SU-DHL-6 (cell line): ENCODE data around the gene REN.

Experiments used
- H2AFZ ChIP-seq: fragments of 200-600 bp; sonication (generic); 2 replicates; pipeline ENCODE4 v1.6.1; 2014; ENCODE audit warnings: low read depth, mild to moderate bottlenecking, moderate library complexity, mixed read lengths, antibody characterized with exemption, low read length; ENCODE audit not compliant: severe bottlenecking
- H3F3A ChIP-seq: fragments of 200-600 bp; shearing (Covaris generic); 2 replicates; pipeline ENCODE4 v1.6.0; 2016; ENCODE audit warnings: antibody characterized with exemption, mild to moderate bottlenecking; ENCODE audit not compliant: insufficient read depth
- H3K27ac ChIP-seq: fragments of 200-600 bp; sonication (generic); 2 replicates; pipeline ENCODE4 v1.5.1; 2016; ENCODE audit warnings: low read depth, mild to moderate bottlenecking, low read length, moderate library complexity, mixed read lengths
- H3K27me3 ChIP-seq: fragments of 200-600 bp; sonication (generic), shearing (Covaris generic); 2 replicates; pipeline ENCODE4 v1.6.0; 2014; ENCODE audit warnings: mild to moderate bottlenecking, low read length
- H3K36me3 ChIP-seq: fragments of 200-600 bp; sonication (generic); 2 replicates; pipeline ENCODE4 v1.6.1; 2014; ENCODE audit warnings: mild to moderate bottlenecking, low read length, mixed read lengths
- H3K4me2 ChIP-seq: fragments of 300-600, 200-600 bp; shearing (Covaris generic), sonication (generic); 2 replicates; pipeline ENCODE4 v1.6.0; 2014; ENCODE audit warnings: low read length, low read depth, mild to moderate bottlenecking; ENCODE audit not compliant: poor library complexity, severe bottlenecking
- H3K4me3 ChIP-seq: fragments of 200-600 bp; sonication (generic); 2 replicates; pipeline ENCODE4 v1.5.1; 2014; ENCODE audit warnings: antibody characterized with exemption, low read length, mild to moderate bottlenecking, mixed read lengths; ENCODE audit not compliant: insufficient read depth, poor library complexity, severe bottlenecking
- H3K79me2 ChIP-seq: fragments of 200-600 bp; sonication (generic); 2 replicates; pipeline ENCODE4 v1.6.1; 2014; ENCODE audit warnings: mild to moderate bottlenecking, low read length, moderate library complexity; ENCODE audit not compliant: insufficient read depth
- H3K9ac ChIP-seq: fragments of 200-600 bp; sonication (generic); 2 replicates; pipeline ENCODE4 v1.7.0; 2014; ENCODE audit warnings: mild to moderate bottlenecking, low read length
- H3K9me2 ChIP-seq: fragments of 200-600 bp; sonication (generic); replicated peaks from 2 replicates; pipeline ENCODE4 v1.6.1; 2014; ENCODE audit warnings: low read length; ENCODE audit not compliant: insufficient read depth
- H3K9me3 ChIP-seq: fragments of 200-600 bp; sonication (generic); 2 replicates; pipeline ENCODE4 v1.6.1; 2014; ENCODE audit warnings: low read length, mixed read lengths; ENCODE audit not compliant: insufficient read depth
- H4K20me1 ChIP-seq: fragments of 200-600 bp; sonication (generic); 2 replicates; pipeline ENCODE4 v1.6.1; 2014; ENCODE audit warnings: low read depth, mild to moderate bottlenecking, antibody characterized with exemption, low read length, moderate library complexity, mixed read lengths
- EZH2phosphoT487 ChIP-seq: fragments of 200-600 bp; sonication (generic), shearing (Covaris generic); conservative IDR thresholded peaks from 2 replicates; pipeline ENCODE4 v1.6.1; 2018; ENCODE audit warnings: mild to moderate bottlenecking, antibody characterized with exemption, low read length, moderate library complexity, mixed read lengths
- TF ChIP-seq, protein P1 (sequence below): fragments of 200-600 bp; sonication (generic); IDR thresholded peaks from one replicate; pipeline ENCODE4 v1.5.1; 2017; ENCODE audit warnings: antibody characterized with exemption, mild to moderate bottlenecking, low read length, moderate library complexity; ENCODE audit not compliant: insufficient read depth, poor library complexity, severe bottlenecking

The REN gene

DNA sequence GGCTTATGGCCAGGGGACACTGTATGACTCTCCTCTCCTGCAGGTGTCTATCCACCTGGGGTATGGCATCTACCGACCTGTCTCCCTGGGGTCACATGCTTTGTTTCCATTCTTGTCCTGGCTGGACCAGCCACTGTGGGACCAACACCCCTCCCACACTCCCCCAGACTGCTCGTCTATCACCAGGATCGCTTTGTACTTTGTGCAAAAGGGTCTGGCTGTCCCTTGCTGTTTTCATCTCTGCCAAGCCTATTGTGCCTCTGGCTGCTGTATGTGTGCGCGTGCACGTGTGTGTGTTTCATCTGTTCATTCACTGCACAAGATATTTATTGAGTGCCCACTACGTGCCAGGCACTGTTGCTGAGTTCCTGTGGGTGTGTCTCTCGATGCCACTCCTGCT lies 39.8 kb downstream of the REN start:
- Histone ChIP-seq H4K20me1 (no peaks in the 10 kb centered on the region), H3K79me2 (no peaks in the 10 kb centered on the region), H3K36me3 (no peaks in the 10 kb centered on the region), H3F3A (no peaks in the 10 kb centered on the region), H3K4me3 (no peak overlapping the region), H2AFZ (no peak overlapping the region), H3K27ac (no peak overlapping the region), H3K9me2 (no peaks in the 10 kb centered on the region), H3K27me3 (no peaks in the 10 kb centered on the region), H3K4me2 (no peak overlapping the region), H3K9me3 (no peaks in the 10 kb centered on the region), H3K9ac (no peak overlapping the region)
- TF ChIP-seq, protein P1, sequence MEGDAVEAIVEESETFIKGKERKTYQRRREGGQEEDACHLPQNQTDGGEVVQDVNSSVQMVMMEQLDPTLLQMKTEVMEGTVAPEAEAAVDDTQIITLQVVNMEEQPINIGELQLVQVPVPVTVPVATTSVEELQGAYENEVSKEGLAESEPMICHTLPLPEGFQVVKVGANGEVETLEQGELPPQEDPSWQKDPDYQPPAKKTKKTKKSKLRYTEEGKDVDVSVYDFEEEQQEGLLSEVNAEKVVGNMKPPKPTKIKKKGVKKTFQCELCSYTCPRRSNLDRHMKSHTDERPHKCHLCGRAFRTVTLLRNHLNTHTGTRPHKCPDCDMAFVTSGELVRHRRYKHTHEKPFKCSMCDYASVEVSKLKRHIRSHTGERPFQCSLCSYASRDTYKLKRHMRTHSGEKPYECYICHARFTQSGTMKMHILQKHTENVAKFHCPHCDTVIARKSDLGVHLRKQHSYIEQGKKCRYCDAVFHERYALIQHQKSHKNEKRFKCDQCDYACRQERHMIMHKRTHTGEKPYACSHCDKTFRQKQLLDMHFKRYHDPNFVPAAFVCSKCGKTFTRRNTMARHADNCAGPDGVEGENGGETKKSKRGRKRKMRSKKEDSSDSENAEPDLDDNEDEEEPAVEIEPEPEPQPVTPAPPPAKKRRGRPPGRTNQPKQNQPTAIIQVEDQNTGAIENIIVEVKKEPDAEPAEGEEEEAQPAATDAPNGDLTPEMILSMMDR, result no peak
- no peak for TF ChIP-seq EZH2phosphoT487

DNA sequence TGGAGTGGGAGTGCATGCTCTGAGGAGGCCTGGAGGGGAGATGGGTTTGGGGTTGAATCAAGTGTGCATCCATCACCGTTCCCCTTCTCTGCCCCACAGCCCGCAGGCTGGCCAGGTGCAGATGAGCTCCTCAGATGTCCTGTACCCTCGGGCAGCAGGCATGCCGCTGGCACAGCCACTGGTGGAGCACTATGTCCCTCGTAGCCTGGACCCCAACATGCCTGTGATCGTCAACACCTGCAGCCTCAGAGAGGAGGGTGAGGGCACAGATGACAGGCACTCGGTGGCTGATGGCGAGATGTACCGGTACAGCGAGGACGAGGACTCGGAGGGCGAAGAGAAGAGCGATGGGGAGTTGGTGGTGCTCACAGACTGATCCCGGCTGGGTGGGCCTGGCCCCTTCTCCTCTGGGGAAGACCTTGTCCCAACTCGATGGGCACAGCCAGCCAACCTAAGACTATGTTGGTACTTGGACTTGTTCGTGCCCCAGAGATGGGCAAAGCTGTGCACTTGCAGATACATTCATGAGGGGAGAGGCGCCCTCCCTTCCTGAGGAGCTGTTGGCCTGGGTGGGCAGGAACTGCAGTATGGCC lies 40.3 kb downstream of the REN start:
- TF ChIP-seq, protein P1, result no peak
- no peak for TF ChIP-seq EZH2phosphoT487
- Histone ChIP-seq H3K27me3 (no peaks in the 10 kb centered on the region), H3K27ac (no peak overlapping the region), H3K36me3 (no peaks in the 10 kb centered on the region), H4K20me1 (no peaks in the 10 kb centered on the region), H3F3A (no peaks in the 10 kb centered on the region), H3K9me2 (no peaks in the 10 kb centered on the region), H3K4me3 (no peak overlapping the region), H2AFZ (no peak overlapping the region), H3K79me2 (no peaks in the 10 kb centered on the region), H3K4me2 (no peak overlapping the region), H3K9ac (no peak overlapping the region), H3K9me3 (no peaks in the 10 kb centered on the region)

DNA sequence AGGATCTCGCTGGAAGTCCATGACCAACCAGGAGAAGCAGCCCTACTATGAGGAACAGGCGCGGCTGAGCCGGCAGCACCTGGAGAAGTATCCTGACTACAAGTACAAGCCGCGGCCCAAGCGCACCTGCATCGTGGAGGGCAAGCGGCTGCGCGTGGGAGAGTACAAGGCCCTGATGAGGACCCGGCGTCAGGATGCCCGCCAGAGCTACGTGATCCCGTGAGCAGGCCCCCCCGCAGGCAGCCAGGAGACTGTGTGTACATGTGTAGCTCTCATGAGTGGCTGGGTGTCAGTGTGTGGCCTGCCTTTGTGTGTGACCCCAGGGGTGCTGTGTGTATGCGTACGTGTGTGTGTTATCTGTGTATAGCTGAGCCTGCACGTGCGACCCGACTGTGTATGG lies 41.5 kb downstream of the REN start:
- TF ChIP-seq, protein P1, result no peak
- TF ChIP-seq EZH2phosphoT487, result no peak
- H3F3A ChIP-seq, result no peaks in the 10 kb centered on the region
- no peak overlapping the region for H3K9ac ChIP-seq
- no peaks in the 10 kb centered on the region for H3K36me3 ChIP-seq
- no peaks in the 10 kb centered on the region for H3K9me2 ChIP-seq
- H3K4me2 ChIP-seq, result no peak overlapping the region
- H3K27me3 ChIP-seq, result no peaks in the 10 kb centered on the region
- H3K9me3 ChIP-seq, result no peaks in the 10 kb centered on the region
- no peaks in the 10 kb centered on the region for H3K79me2 ChIP-seq
- no peak overlapping the region for H3K4me3 ChIP-seq
- H2AFZ ChIP-seq, result no peak overlapping the region
- no peak overlapping the region for H3K27ac ChIP-seq
- H4K20me1 ChIP-seq, result no peaks in the 10 kb centered on the region

DNA sequence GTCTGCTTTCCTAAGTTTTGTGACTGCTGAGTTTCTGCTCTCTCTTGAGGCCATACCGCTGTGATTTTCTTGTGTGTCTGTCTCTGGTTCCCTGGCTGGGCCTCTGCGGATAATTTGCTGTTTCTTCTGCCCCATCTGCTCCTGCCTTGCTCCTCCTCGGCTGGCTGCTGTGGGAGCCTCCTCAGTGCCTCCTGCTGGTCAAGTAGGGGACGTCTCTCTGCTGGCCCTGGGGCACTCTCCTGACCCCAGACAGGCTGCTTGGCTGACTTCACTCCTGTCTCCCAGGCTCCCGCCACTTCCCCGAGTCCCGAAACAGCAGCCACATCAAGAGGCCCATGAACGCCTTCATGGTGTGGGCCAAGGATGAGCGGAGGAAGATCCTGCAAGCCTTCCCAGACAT lies 42.8 kb downstream of the REN start:
- Histone ChIP-seq H3K27ac (no peak overlapping the region), H3K9me2 (no peaks in the 10 kb centered on the region), H4K20me1 (no peaks in the 10 kb centered on the region), H3F3A (no peaks in the 10 kb centered on the region), H2AFZ (no peak overlapping the region), H3K4me3 (no peak overlapping the region), H3K9ac (no peak overlapping the region), H3K36me3 (no peaks in the 10 kb centered on the region), H3K79me2 (no peaks in the 10 kb centered on the region), H3K4me2 (no peak overlapping the region), H3K27me3 (no peaks in the 10 kb centered on the region), H3K9me3 (no peaks in the 10 kb centered on the region)
- TF ChIP-seq, protein P1, result no peak
- no peak for TF ChIP-seq EZH2phosphoT487
